PFSK-1 (cell line): ENCODE data around the gene ANKRD33B.

Source experiments
- POLR2AphosphoS5 ChIP-seq: IDR thresholded peaks from 2 replicates; pipeline ENCODE4 v1.6.1; 2012; ENCODE audit warnings: low read depth, mild to moderate bottlenecking, control low read depth, low read length, moderate library complexity
- TF ChIP-seq, protein P1 (sequence below), 2 experiments: IDR thresholded peaks; 2 replicates each; pipeline versions ENCODE4 v1.6.1 to v1.8.0; 2011 to 2012; ENCODE audit warnings: low read depth in 2 of 2, low read length in 2 of 2, control low read depth in 1 of 2, inconsistent platforms in 1 of 2, mild to moderate bottlenecking in 1 of 2, moderate library complexity in 1 of 2; ENCODE audit not compliant: insufficient read depth in 1 of 2

DNA sequence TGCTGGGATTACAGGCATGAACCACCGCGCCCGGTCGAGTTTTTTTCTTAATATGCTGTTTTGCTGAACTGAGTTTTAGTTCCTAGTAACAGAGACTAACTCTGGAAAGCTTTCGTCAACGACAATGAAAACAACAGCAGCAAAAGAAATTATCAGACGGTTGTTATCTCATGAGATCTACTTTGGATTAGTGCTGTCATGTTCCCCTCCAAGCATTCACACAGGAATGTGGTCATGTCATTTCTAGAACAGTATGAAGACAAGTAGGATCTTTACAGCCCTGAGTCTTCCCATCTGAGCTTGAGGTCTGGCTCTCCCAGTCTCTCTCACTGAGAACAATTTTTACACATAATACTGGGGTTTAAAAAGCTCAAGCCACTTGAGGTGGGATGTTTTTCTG is 4.0 kb upstream of the ANKRD33B start:
- TF ChIP-seq, protein P1, sequence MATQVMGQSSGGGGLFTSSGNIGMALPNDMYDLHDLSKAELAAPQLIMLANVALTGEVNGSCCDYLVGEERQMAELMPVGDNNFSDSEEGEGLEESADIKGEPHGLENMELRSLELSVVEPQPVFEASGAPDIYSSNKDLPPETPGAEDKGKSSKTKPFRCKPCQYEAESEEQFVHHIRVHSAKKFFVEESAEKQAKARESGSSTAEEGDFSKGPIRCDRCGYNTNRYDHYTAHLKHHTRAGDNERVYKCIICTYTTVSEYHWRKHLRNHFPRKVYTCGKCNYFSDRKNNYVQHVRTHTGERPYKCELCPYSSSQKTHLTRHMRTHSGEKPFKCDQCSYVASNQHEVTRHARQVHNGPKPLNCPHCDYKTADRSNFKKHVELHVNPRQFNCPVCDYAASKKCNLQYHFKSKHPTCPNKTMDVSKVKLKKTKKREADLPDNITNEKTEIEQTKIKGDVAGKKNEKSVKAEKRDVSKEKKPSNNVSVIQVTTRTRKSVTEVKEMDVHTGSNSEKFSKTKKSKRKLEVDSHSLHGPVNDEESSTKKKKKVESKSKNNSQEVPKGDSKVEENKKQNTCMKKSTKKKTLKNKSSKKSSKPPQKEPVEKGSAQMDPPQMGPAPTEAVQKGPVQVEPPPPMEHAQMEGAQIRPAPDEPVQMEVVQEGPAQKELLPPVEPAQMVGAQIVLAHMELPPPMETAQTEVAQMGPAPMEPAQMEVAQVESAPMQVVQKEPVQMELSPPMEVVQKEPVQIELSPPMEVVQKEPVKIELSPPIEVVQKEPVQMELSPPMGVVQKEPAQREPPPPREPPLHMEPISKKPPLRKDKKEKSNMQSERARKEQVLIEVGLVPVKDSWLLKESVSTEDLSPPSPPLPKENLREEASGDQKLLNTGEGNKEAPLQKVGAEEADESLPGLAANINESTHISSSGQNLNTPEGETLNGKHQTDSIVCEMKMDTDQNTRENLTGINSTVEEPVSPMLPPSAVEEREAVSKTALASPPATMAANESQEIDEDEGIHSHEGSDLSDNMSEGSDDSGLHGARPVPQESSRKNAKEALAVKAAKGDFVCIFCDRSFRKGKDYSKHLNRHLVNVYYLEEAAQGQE (IDR thresholded peaks at IDR 0.05; ENCODE audit: insufficient read depth in 1 of 2, low read depth in 2 of 2, low read length in 2 of 2): no peak
- no peak for TF ChIP-seq POLR2AphosphoS5
